Mesothelial cell of epicardium (in vitro differentiated cells): ENCODE measurements around the gene SLC9A3. TPM values are rescaled to one million over a fixed set of nuclear protein-coding genes. Genes with fewer than 3 reads are reported as not detected.

Experiments
- DNase-seq, 2 experiments: peaks; one replicate each; pipeline ENCODE4 v3.0.0; 2021; ENCODE audit warnings: low spot score in 2 of 2; ENCODE audit not compliant: unreplicated experiment in 2 of 2
- H3K27ac Mint-ChIP-seq: 2 replicates; pipeline ENCODE4 v1.8.0; 2021; ENCODE audit warnings: mixed read lengths
- H3K27me3 Mint-ChIP-seq: 2 replicates; pipeline ENCODE4 v1.8.0; 2021; ENCODE audit warnings: low read depth, mixed read lengths
- H3K36me3 Mint-ChIP-seq: 2 replicates; pipeline ENCODE4 v1.8.0; 2021; ENCODE audit warnings: mixed read lengths
- H3K4me1 Mint-ChIP-seq: 2 replicates; pipeline ENCODE4 v1.8.0; 2021; ENCODE audit warnings: mixed read lengths
- H3K4me3 Mint-ChIP-seq: 2 replicates; pipeline ENCODE4 v1.8.0; 2021; ENCODE audit warnings: mild to moderate bottlenecking, moderate library complexity, mixed read lengths
- H3K9me3 Mint-ChIP-seq: 2 replicates; pipeline ENCODE4 v1.8.0; 2021; ENCODE audit warnings: mixed read lengths
- CTCF ChIP-seq: fragments of 200-600 bp; sonication (generic); IDR thresholded peaks from one replicate; pipeline ENCODE4 v1.5.0; 2021; ENCODE audit warnings: antibody characterized with exemption; ENCODE audit not compliant: unreplicated experiment
- total RNA-seq: library from RNA; stranded (reverse); gene quantifications from 3 replicates; pipeline ENCODE4 v1.2.1, GENCODE V29; 2021

SLC9A3 gene
- total RNA-seq, 1 donor from 2014 or later: 2.3 TPM

DNA sequence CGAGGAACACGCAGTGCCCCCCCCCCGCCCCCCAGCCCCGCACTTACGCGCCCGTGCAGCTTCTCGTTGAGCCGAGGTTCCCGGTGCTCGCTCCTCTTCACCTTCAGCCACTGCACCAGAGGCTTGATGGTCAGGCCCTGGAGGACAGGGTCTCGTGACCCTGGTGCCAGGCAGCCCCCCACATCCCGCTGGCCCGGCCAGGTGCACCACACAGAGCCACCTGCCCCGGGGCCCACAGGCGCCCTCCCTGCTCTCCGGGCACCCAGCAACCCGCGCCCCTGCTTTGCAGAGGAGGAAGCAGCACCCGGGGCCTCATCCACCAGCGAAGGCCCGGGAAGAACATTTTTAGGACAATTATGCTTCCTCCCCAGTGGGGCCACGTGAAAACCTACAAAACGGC lies 42.2 kb downstream of the SLC9A3 start:
- Mint-ChIP-seq H3K36me3 (no peaks in the 10 kb centered on the region), H3K4me1 (no peaks in the 10 kb centered on the region), H3K4me3 (no peak overlapping the region), H3K27me3 (peaks cover 33% of the 10 kb centered on the region), H3K9me3 (no peaks in the 10 kb centered on the region), H3K27ac (no peak overlapping the region)
- TF ChIP-seq CTCF: no peak
- no peak for DNase-seq

DNA sequence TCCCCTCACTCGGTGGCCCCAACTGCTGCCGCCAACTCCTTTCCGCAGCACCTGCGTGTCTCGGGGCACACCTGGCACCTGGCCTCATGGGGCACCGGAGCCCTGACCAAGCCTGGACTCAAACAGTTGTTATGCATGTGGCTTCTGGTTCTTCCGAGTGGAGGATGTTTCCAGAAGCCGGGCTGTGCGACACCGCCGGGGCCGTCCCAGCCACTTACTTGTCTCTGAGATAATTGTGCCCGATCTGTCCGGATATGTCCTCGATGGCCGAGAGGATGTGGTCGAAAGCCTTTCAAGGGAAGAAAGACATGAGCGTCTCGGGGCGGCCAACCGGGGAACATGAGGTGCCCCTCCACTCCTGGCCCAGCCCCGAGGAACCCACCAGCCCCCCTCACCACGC lies 42.9 kb downstream of the SLC9A3 start:
- DNase-seq: no peak
- TF ChIP-seq CTCF: no peak
- Mint-ChIP-seq H3K27ac (no peak overlapping the region), H3K4me1 (no peaks in the 10 kb centered on the region), H3K4me3 (no peak overlapping the region), H3K27me3 (peaks cover 38% of the 10 kb centered on the region), H3K9me3 (no peaks in the 10 kb centered on the region), H3K36me3 (no peaks in the 10 kb centered on the region)

GRCh38 chr5:479566-480319 lies 44.5 kb downstream of the SLC9A3 start:
- Mint-ChIP-seq H3K9me3 (no peaks in the 10 kb centered on the region), H3K4me1 (peaks cover 2% of the 10 kb centered on the region), H3K4me3 (no peak overlapping the region), H3K27me3 (peaks cover 44% of the 10 kb centered on the region), H3K27ac (no peak overlapping the region), H3K36me3 (no peaks in the 10 kb centered on the region)
- no peak for DNase-seq
- TF ChIP-seq CTCF: no peak

GRCh38 chr5:478982-479535 lies 45.2 kb downstream of the SLC9A3 start:
- TF ChIP-seq CTCF: no peak
- Mint-ChIP-seq H3K27me3 (peaks cover 45% of the 10 kb centered on the region), H3K4me3 (no peak overlapping the region), H3K9me3 (no peaks in the 10 kb centered on the region), H3K4me1 (peaks cover 2% of the 10 kb centered on the region), H3K36me3 (no peaks in the 10 kb centered on the region), H3K27ac (no peak overlapping the region)
- DNase-seq: no peak

GRCh38 chr5:478369-478981 lies 45.8 kb downstream of the SLC9A3 start:
- peaks cover 48% of the 10 kb centered on the region for H3K27me3 Mint-ChIP-seq
- TF ChIP-seq CTCF: no peak
- H3K4me1 Mint-ChIP-seq: peaks cover 5% of the 10 kb centered on the region
- H3K4me3 Mint-ChIP-seq: no peak overlapping the region
- DNase-seq: no peak
- H3K9me3 Mint-ChIP-seq: no peaks in the 10 kb centered on the region
- no peak overlapping the region for H3K27ac Mint-ChIP-seq
- H3K36me3 Mint-ChIP-seq: no peaks in the 10 kb centered on the region
